Mammary epithelial cell (primary cell): ENCODE measurements around the gene FYN.

Experiments
- CTCF ChIP-seq, 2 donors: IDR thresholded peaks in 1 of 2; conservative IDR thresholded peaks in 1 of 2; 2 replicates each; pipeline ENCODE4 v1.5.1; 2011 to 2012; ENCODE audit warnings: inconsistent platforms in 2 of 2, low read length in 2 of 2, mild to moderate bottlenecking in 2 of 2, control low read depth in 1 of 2, low read depth in 1 of 2; ENCODE audit not compliant: insufficient read depth in 1 of 2; ENCODE audit errors: extremely low read depth in 1 of 2
- EZH2 ChIP-seq: IDR thresholded peaks from 2 replicates; pipeline ENCODE4 v1.6.1; 2012; ENCODE audit warnings: low read length, inconsistent platforms, borderline replicate concordance

DNA sequence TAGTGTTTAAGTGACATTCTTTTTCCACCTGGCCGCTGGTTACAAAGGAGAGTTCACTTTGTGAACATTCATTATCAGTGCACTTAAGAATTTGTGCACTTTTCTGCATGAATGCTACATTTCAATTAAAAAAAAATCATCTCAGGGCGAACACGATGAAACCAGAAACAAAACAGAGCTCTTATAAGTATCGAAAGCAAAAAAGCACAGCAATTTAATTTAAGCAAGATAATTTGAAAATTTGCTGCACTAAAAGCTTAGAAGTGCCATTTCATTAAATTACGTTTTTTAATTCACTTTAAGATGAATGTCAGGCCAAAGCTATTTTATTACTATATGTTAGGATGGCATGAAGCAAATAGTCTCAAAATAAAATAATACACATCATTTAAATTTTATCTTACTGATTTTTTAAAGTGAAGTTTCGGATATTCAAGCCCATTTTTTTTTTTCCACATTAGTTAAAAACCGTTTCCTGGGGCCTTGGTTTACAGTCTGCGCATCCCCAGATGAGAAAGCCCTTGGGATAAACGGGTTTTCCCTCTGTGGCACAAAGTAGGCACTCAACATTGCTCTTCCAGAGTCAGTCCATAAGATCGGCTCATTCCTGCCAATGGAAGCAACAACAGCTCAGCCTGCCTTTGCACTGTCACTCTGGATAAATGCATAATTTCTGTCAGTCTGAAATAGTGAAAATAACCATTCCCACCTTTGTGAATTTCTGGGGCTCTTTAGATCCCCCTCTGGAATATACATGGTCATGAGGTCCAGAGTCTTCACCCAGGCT lies 80.1 kb downstream of the FYN start:
- TF ChIP-seq CTCF (conservative IDR thresholded peaks at IDR 0.05 in 1 of 2, IDR thresholded peaks at IDR 0.05 in 1 of 2; ENCODE audit: extremely low read depth in 1 of 2, insufficient read depth in 1 of 2, low read depth in 1 of 2, low read length in 2 of 2) (no peak), EZH2 (no peak)
